Suprapubic skin (tissue), 4 donors: ENCODE data around the gene LAMA5. TPM values are rescaled to one million over a fixed set of nuclear protein-coding genes. Genes with fewer than 3 reads are reported as not detected.

Experiments used
- DNase-seq, 2 donors: peaks; one replicate each; pipeline ENCODE4 v3.0.0-alpha.2; 2019; ENCODE audit warnings: low spot score in 2 of 2
- H3K27ac ChIP-seq: fragments of 200-600 bp; sonication (generic); one replicate; pipeline ENCODE4 v1.5.1; 2019
- H3K27me3 ChIP-seq: fragments of 200-600 bp; sonication (generic); one replicate; pipeline ENCODE4 v1.5.1; 2019
- H3K36me3 ChIP-seq: fragments of 200-600 bp; sonication (generic); one replicate; pipeline ENCODE4 v1.5.1; 2019
- H3K4me1 ChIP-seq: fragments of 200-600 bp; sonication (generic); one replicate; pipeline ENCODE4 v1.5.1; 2019
- H3K4me3 ChIP-seq: fragments of 200-600 bp; sonication (generic); one replicate; pipeline ENCODE4 v1.5.1; 2019; ENCODE audit warnings: mild to moderate bottlenecking
- H3K9me3 ChIP-seq: fragments of 200-600 bp; sonication (generic); one replicate; pipeline ENCODE4 v1.5.1; 2019
- CTCF ChIP-seq, 2 donors: fragments of 200-600 bp in 1 of 2; fragments of 450-650 bp in 1 of 2; sonication (generic) in 1 of 2; IDR thresholded peaks; one replicate each; pipeline ENCODE4 v1.5.1; 2016 to 2019; ENCODE audit warnings: antibody characterized with exemption in 2 of 2, mild to moderate bottlenecking in 1 of 2, moderate library complexity in 1 of 2
- EP300 ChIP-seq: sonication (generic); formaldehyde crosslinking; IDR thresholded peaks from one replicate; pipeline ENCODE4 v1.6.1; 2017; ENCODE audit warnings: antibody characterized with exemption
- POLR2A ChIP-seq, 2 donors: fragments of 450-650 bp; IDR thresholded peaks; one replicate each; pipeline ENCODE4 v1.6.1; 2017; ENCODE audit warnings: antibody characterized with exemption in 2 of 2, mild to moderate bottlenecking in 2 of 2, moderate library complexity in 2 of 2
- POLR2AphosphoS5 ChIP-seq, 3 donors: sonication (generic); formaldehyde crosslinking; IDR thresholded peaks; one replicate each; pipeline ENCODE4 v1.6.1; 2017; ENCODE audit warnings: antibody characterized with exemption in 3 of 3
- WGBS: methylation state at CpG from one replicate; pipeline ENCODE4 v1.1.5; 2018; 5-methylcytosine and 5-hydroxymethylcytosine counted together
- total RNA-seq, 4 donors: library from RNA; depleted of rRNA; stranded (reverse); fragments of >200 nt; gene quantifications; one replicate each; pipeline ENCODE4 v1.1.0, GENCODE V29; 2016

LAMA5 gene
- total RNA-seq, 4 donors from 2014 or later = 200 to 623 (median 316) TPM

GRCh38 chr20:62378215-62378614 lies 11.1 kb upstream of the LAMA5 start:
- no peak for DNase-seq
- Histone ChIP-seq H3K4me3 (peak overlapping the region; percentile 11), H3K4me1 (peaks cover 74% of the 10 kb centered on the region), H3K36me3 (no peaks in the 10 kb centered on the region), H3K27ac (peak overlapping the region; percentile 90), H3K27me3 (peaks cover 4% of the 10 kb centered on the region), H3K9me3 (no peaks in the 10 kb centered on the region)
- TF ChIP-seq POLR2A (IDR thresholded peaks at IDR 0.05) (no peak), EP300 (no peak), POLR2AphosphoS5 (IDR thresholded peaks at IDR 0.05) (no peak), CTCF (IDR thresholded peaks at IDR 0.05) (no peak)
- WGBS = 41% methylated on average over 8 of the region's 22 CpGs

GRCh38 chr20:62377615-62378178 lies 10.6 kb upstream of the LAMA5 start:
- TF ChIP-seq POLR2A (IDR thresholded peaks at IDR 0.05) (no peak), CTCF (IDR thresholded peaks at IDR 0.05) (no peak), EP300 (no peak), POLR2AphosphoS5 (IDR thresholded peaks at IDR 0.05) (no peak)

DNA sequence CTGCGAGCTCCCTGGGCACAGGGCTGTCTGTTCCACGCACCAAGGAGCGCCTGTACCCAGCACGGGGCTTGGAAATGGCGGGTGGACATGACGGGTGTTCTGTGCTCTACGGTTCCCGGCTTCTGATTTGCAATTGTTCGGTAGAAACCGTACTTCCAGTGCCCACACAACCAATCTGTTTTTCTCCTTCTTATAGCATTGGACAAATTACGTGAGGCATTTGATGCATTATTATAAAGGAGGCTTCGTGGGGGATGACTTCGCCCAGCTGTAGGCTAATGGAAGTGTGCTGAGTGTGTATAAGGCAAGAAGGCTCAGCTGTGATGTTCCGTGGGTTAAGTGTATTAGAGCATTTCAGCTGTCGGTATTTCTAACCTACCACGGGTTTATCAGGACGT lies 10.0 kb upstream of the LAMA5 start:
- no peaks in the 10 kb centered on the region for H3K9me3 ChIP-seq
- no peak overlapping the region for H3K4me3 ChIP-seq
- TF ChIP-seq POLR2AphosphoS5 (IDR thresholded peaks at IDR 0.05) = no peak
- no peak for TF ChIP-seq POLR2A (IDR thresholded peaks at IDR 0.05)
- no peak for TF ChIP-seq EP300
- TF ChIP-seq CTCF (IDR thresholded peaks at IDR 0.05) = no peak
- H3K27me3 ChIP-seq = peaks cover 8% of the 10 kb centered on the region
- H3K36me3 ChIP-seq = no peaks in the 10 kb centered on the region
- WGBS = 75% methylated on average over 9 of the region's 17 CpGs
- H3K27ac ChIP-seq = peak overlapping the region; percentile 90
- no peak for DNase-seq
- peaks cover 69% of the 10 kb centered on the region for H3K4me1 ChIP-seq

More at GRCh38 chr20:62377615-62378178, 10.6 kb upstream of the LAMA5 start:
- Histone ChIP-seq H3K4me1 (peaks cover 74% of the 10 kb centered on the region), H3K27ac (peak overlapping the region; percentile 90), H3K27me3 (peaks cover 4% of the 10 kb centered on the region), H3K36me3 (no peaks in the 10 kb centered on the region), H3K9me3 (no peaks in the 10 kb centered on the region), H3K4me3 (peak overlapping the region; percentile 11)
- DNase-seq = no peak
- 45% methylated on average over 5 of the region's 15 CpGs for WGBS

GRCh38 chr20:62376112-62377063 lies 9.3 kb upstream of the LAMA5 start:
- no peak for DNase-seq
- Histone ChIP-seq H3K27me3 (peaks cover 13% of the 10 kb centered on the region), H3K27ac (peak overlapping the region; percentile 90), H3K4me1 (peaks cover 63% of the 10 kb centered on the region), H3K4me3 (no peak overlapping the region), H3K36me3 (no peaks in the 10 kb centered on the region), H3K9me3 (no peaks in the 10 kb centered on the region)
- no peak for TF ChIP-seq POLR2AphosphoS5 (IDR thresholded peaks at IDR 0.05)
- TF ChIP-seq EP300 = no peak
- no peak for TF ChIP-seq POLR2A (IDR thresholded peaks at IDR 0.05)
- TF ChIP-seq CTCF (IDR thresholded peaks at IDR 0.05) = no peak
- 43% methylated on average over 19 of the region's 26 CpGs for WGBS
